HEK293 (cell line): ENCODE data around the gene PSME4.

ENCODE experiments used
- CTCF ChIA-PET: fragments of 350-600 bp; formaldehyde crosslinking; extraction: SDS; loops from one replicate; lab custom pipeline; 2021; ENCODE audit warnings: antibody characterized with exemption; lab: Yijun Ruan, JAX
- POLR2A ChIA-PET: fragments of 300-600 bp; formaldehyde crosslinking; extraction: SDS; loops from one replicate; lab custom pipeline; 2020; ENCODE audit warnings: antibody characterized with exemption, inconsistent platforms; lab: Yijun Ruan, JAX
- H3K27ac ChIP-seq: fragments of 200-500 bp; sonication (Bioruptor generic); 2 replicates; pipeline ENCODE4 v1.5.1; 2014; ENCODE audit warnings: low read depth, low read length, control low read depth, inconsistent platforms; ENCODE audit errors: extremely low read depth
- H3K36me3 ChIP-seq, 2 experiments: fragments of 200-500 bp in 1 of 2; sonication (Bioruptor generic) in 1 of 2; 1 replicate in 1 of 2; 2 replicates in 1 of 2; pipeline ENCODE4 v1.5.1; 2014 to 2017; ENCODE audit warnings: inconsistent platforms in 2 of 2, low read length in 2 of 2; ENCODE audit not compliant: control insufficient read depth in 2 of 2, insufficient read depth in 1 of 2
- H3K4me1 ChIP-seq: fragments of 200-500 bp; sonication (Bioruptor generic); 2 replicates; pipeline ENCODE4 v1.5.1; 2014; ENCODE audit warnings: mild to moderate bottlenecking, low read length, inconsistent platforms; ENCODE audit not compliant: control insufficient read depth, insufficient read depth
- H3K4me3 ChIP-seq: 2 replicates; pipeline ENCODE4 v1.5.1; 2011; ENCODE audit warnings: low read depth, mild to moderate bottlenecking, control low read depth, low read length, moderate library complexity
- H3K9me3 ChIP-seq: fragments of 200-500 bp; sonication (Bioruptor generic); 2 replicates; pipeline ENCODE4 v1.5.1; 2014; ENCODE audit warnings: low read depth, low read length, inconsistent platforms; ENCODE audit not compliant: control insufficient read depth, insufficient read depth
- BCL11A ChIP-seq: fragments of 450-650 bp; formaldehyde crosslinking; IDR thresholded peaks from 2 replicates; pipeline ENCODE4 v1.5.1; 2016; ENCODE audit warnings: low read depth, missing biosample characterization, missing genetic modification characterization
- BCL11B ChIP-seq: fragments of 450-650 bp; formaldehyde crosslinking; IDR thresholded peaks from 2 replicates; pipeline ENCODE4 v1.5.1; 2016; ENCODE audit warnings: low read depth, missing biosample characterization, missing genetic modification characterization
- ELK4 ChIP-seq: IDR thresholded peaks from 2 replicates; pipeline ENCODE4 v1.6.1; 2011; ENCODE audit warnings: mild to moderate bottlenecking, low read depth, low read length, borderline replicate concordance
- GLIS1 ChIP-seq: fragments of 450-650 bp; formaldehyde crosslinking; IDR thresholded peaks from 2 replicates; pipeline ENCODE4 v1.5.1; 2016; ENCODE audit warnings: missing biosample characterization, missing genetic modification characterization
- KLF9 ChIP-seq: fragments of 450-650 bp; formaldehyde crosslinking; IDR thresholded peaks from 2 replicates; pipeline ENCODE4 v1.5.1; 2016; ENCODE audit warnings: missing biosample characterization, missing genetic modification characterization, low read depth
- OVOL3 ChIP-seq: fragments of 450-650 bp; formaldehyde crosslinking; IDR thresholded peaks from 2 replicates; pipeline ENCODE4 v1.5.1; 2016; ENCODE audit warnings: missing biosample characterization, missing genetic modification characterization
- TRIM28 ChIP-seq: IDR thresholded peaks from 2 replicates; pipeline ENCODE4 v1.6.1; 2011; ENCODE audit warnings: low read length, control low read depth, borderline replicate concordance
- YY1 ChIP-seq: fragments of 450-650 bp; formaldehyde crosslinking; IDR thresholded peaks from 2 replicates; pipeline ENCODE4 v1.5.1; 2018; ENCODE audit warnings: missing biosample characterization, missing genetic modification characterization
- ZFP69B ChIP-seq: fragments of 450-650 bp; formaldehyde crosslinking; IDR thresholded peaks from 2 replicates; pipeline ENCODE4 v1.5.1; 2016; ENCODE audit warnings: missing biosample characterization, missing genetic modification characterization
- ZNF169 ChIP-seq: fragments of 450-650 bp; formaldehyde crosslinking; IDR thresholded peaks from 2 replicates; pipeline ENCODE4 v1.5.1; 2016; ENCODE audit warnings: missing biosample characterization, missing genetic modification characterization
- ZNF174 ChIP-seq: fragments of 450-650 bp; formaldehyde crosslinking; IDR thresholded peaks from 2 replicates; pipeline ENCODE4 v1.5.0; 2017; ENCODE audit warnings: missing biosample characterization, mild to moderate bottlenecking, missing genetic modification characterization
- ZNF248 ChIP-seq: fragments of 450-650 bp; formaldehyde crosslinking; IDR thresholded peaks from 2 replicates; pipeline ENCODE4 v1.5.1; 2017; ENCODE audit warnings: missing biosample characterization, missing genetic modification characterization
- ZNF26 ChIP-seq: fragments of 450-650 bp; formaldehyde crosslinking; IDR thresholded peaks from 2 replicates; pipeline ENCODE4 v1.5.1; 2016; ENCODE audit warnings: missing biosample characterization, missing genetic modification characterization
- ZNF48 ChIP-seq: fragments of 450-650 bp; formaldehyde crosslinking; IDR thresholded peaks from 2 replicates; pipeline ENCODE4 v1.5.1; 2016; ENCODE audit warnings: missing biosample characterization, missing genetic modification characterization
- ZNF518A ChIP-seq: fragments of 450-650 bp; formaldehyde crosslinking; conservative IDR thresholded peaks from 2 replicates; pipeline ENCODE4 v1.5.1; 2016; ENCODE audit warnings: low read depth, missing biosample characterization, missing genetic modification characterization
- ZNF585B ChIP-seq: fragments of 450-650 bp; formaldehyde crosslinking; IDR thresholded peaks from 2 replicates; pipeline ENCODE4 v1.5.1; 2016; ENCODE audit warnings: missing biosample characterization, missing genetic modification characterization
- ZNF610 ChIP-seq: fragments of 450-650 bp; formaldehyde crosslinking; IDR thresholded peaks from 2 replicates; pipeline ENCODE4 v1.5.1; 2016; ENCODE audit warnings: missing biosample characterization, missing genetic modification characterization, borderline replicate concordance
- ZNF658 ChIP-seq: fragments of 450-650 bp; formaldehyde crosslinking; IDR thresholded peaks from 2 replicates; pipeline ENCODE4; 2016; ENCODE audit warnings: missing biosample characterization, missing genetic modification characterization
- ZNF664 ChIP-seq: fragments of 450-650 bp; formaldehyde crosslinking; IDR thresholded peaks from 2 replicates; pipeline ENCODE4 v1.5.1; 2016; ENCODE audit warnings: missing biosample characterization, missing genetic modification characterization
- ZNF677 ChIP-seq: fragments of 450-650 bp; IDR thresholded peaks from 2 replicates; pipeline ENCODE4 v1.5.0; 2018; ENCODE audit warnings: missing biosample characterization, mild to moderate bottlenecking, missing genetic modification characterization, moderate library complexity
- ZNF692 ChIP-seq: fragments of 450-650 bp; formaldehyde crosslinking; IDR thresholded peaks from 2 replicates; pipeline ENCODE4 v1.5.1; 2016; ENCODE audit warnings: missing biosample characterization, missing genetic modification characterization
- ZNF747 ChIP-seq: fragments of 450-650 bp; formaldehyde crosslinking; IDR thresholded peaks from 2 replicates; pipeline ENCODE4 v1.5.1; 2016; ENCODE audit warnings: missing biosample characterization, missing genetic modification characterization
- ZNF776 ChIP-seq: fragments of 450-650 bp; formaldehyde crosslinking; IDR thresholded peaks from 2 replicates; pipeline ENCODE4 v1.5.0; 2017; ENCODE audit warnings: missing biosample characterization, missing genetic modification characterization, borderline replicate concordance
- ZNF843 ChIP-seq: fragments of 450-650 bp; formaldehyde crosslinking; IDR thresholded peaks from 2 replicates; pipeline ENCODE4 v1.5.1; 2016; ENCODE audit warnings: missing biosample characterization, missing genetic modification characterization
- ZSCAN4 ChIP-seq: fragments of 450-650 bp; formaldehyde crosslinking; IDR thresholded peaks from 2 replicates; pipeline ENCODE4 v1.5.1; 2017; ENCODE audit warnings: missing biosample characterization, missing genetic modification characterization
- ZXDB ChIP-seq: fragments of 450-650 bp; formaldehyde crosslinking; IDR thresholded peaks from 2 replicates; pipeline ENCODE4 v1.5.1; 2016; ENCODE audit warnings: missing biosample characterization, missing genetic modification characterization

The PSME4 gene

GRCh38 chr2:53877556-53877955 lies 93.2 kb downstream of the PSME4 start:
- POLR2A ChIA-PET: interaction anchor here (0.6 kb wide), 1 partner anchor 36 kb away, joined by 5 read pairs; no protein-coding TSS in a partner anchor
- CTCF ChIA-PET: interaction anchor here (0.6 to 1.8 kb wide), 2 partner anchors 20 to 98 kb away, joined by 3 to 4 read pairs; no protein-coding TSS in a partner anchor
- Histone ChIP-seq H3K36me3 (peaks cover 24 to 58% of the 10 kb centered on the region in 2 experiments), H3K4me3 (no peak overlapping the region), H3K9me3 (no peaks in the 10 kb centered on the region), H3K27ac (no peak overlapping the region), H3K4me1 (no peaks in the 10 kb centered on the region)
- TF ChIP-seq ZFP69B (tag by site-specific recombination) (no peak), ZNF747 (no peak), ZNF585B (tag by site-specific recombination) (no peak), ZNF692 (tag by site-specific recombination) (no peak), ZNF48 (no peak), ZNF658 (no peak), ZNF677 (tag by site-specific recombination) (no peak), BCL11B (tag by site-specific recombination) (no peak), KLF9 (no peak), ZNF843 (tag by site-specific recombination) (no peak), BCL11A (tag by site-specific recombination) (no peak), ZNF248 (no peak), YY1 (no peak), GLIS1 (tag by site-specific recombination) (no peak), ZSCAN4 (tag by site-specific recombination) (no peak), ZNF169 (no peak), ZNF518A (tag by site-specific recombination) (no peak), TRIM28 (no peak)

- Histone ChIP-seq H3K27ac (no peak overlapping the region), H3K4me3 (no peak overlapping the region), H3K9me3 (no peaks in the 10 kb centered on the region), H3K4me1 (no peaks in the 10 kb centered on the region), H3K36me3 (peaks cover 26 to 53% of the 10 kb centered on the region in 2 experiments)
- ChIA-PET POLR2A (interaction anchor here (0.6 kb wide), 1 partner anchor 36 kb away, joined by 5 read pairs; no protein-coding TSS in a partner anchor), CTCF (interaction anchor here (0.6 to 1.8 kb wide), 2 partner anchors 19 to 98 kb away, joined by 3 to 4 read pairs; no protein-coding TSS in a partner anchor)
- TF ChIP-seq ZNF610 (tag by site-specific recombination) (no peak), ZNF664 (no peak), ZNF776 (no peak), OVOL3 (tag by site-specific recombination) (no peak), ZNF174 (tag by site-specific recombination) (no peak), ZXDB (tag by site-specific recombination) (no peak), GLIS1 (tag by site-specific recombination) (no peak), ELK4 (no peak), ZNF26 (tag by site-specific recombination) (no peak)
Observed at GRCh38 chr2:53877112-53877511, 93.7 kb downstream of the PSME4 start.
